ENCODE measurements around the gene EPHA6. TPM values are rescaled to one million over a fixed set of nuclear protein-coding genes. Genes with fewer than 3 reads are reported as not detected.

The EPHA6 gene
- total RNA-seq, 1 experiment from 2014 or later: 3.6 TPM

- Histone ChIP-seq H4K20me1 (ENCODE audit: low read length) (no peaks in the 10 kb centered on the region), H3K9ac (ENCODE audit: low read length) (no peak overlapping the region), H3F3A (ENCODE audit: low read length, unreplicated experiment) (no peaks in the 10 kb centered on the region), H3K27me3 (ENCODE audit: low read length) (no peaks in the 10 kb centered on the region), H3K4me2 (ENCODE audit: low read length) (0 out of 2 replicates have a peak overlapping the region, but pooled peaks have one; percentile 34), H3K79me2 (ENCODE audit: low read length) (no peaks in the 10 kb centered on the region), H3K9me3 (ENCODE audit: low read length) (no peaks in the 10 kb centered on the region), H3K9me2 (replicated peaks; ENCODE audit: low read length) (no peaks in the 10 kb centered on the region), H3K4me3 (ENCODE audit: low read length) (no peak overlapping the region), H3K4me1 (ENCODE audit: insufficient read depth, low read length) (peaks cover 18% of the 10 kb centered on the region), H3K36me3 (ENCODE audit: low read depth, low read length) (no peaks in the 10 kb centered on the region), H3K27ac (ENCODE audit: low read length) (no peak overlapping the region), H2AFZ (ENCODE audit: low read length) (no peak overlapping the region)
- no TSS peak for BruUV-seq (replicated peaks)
- POLR2A ChIA-PET (ENCODE audit: unreplicated experiment): interaction anchor here (0.6 kb wide), 1 partner anchor 14 kb away, joined by 4 read pairs; no protein-coding TSS in a partner anchor
- intact Hi-C loops (cut with micrococcal nuclease): loop anchor here (5.0 kb wide), 2 partner anchors 77 to 697 kb away; no protein-coding TSS in a partner anchor
- no peak for TF ChIP-seq EZH2phosphoT487 (IDR thresholded peaks at IDR 0.05; ENCODE audit: borderline replicate concordance, low read length)
- TF ChIP-seq EZH2 (IDR thresholded peaks at IDR 0.05; ENCODE audit: low read length, unreplicated experiment): no peak
- no peak for TF ChIP-seq CTCF (conservative IDR thresholded peaks at IDR 0.05; ENCODE audit: low read depth, low read length)
- ATAC-seq (peak; percentile 78), DNase-seq (peak; percentile 37)
- CTCF ChIA-PET: no interaction called here
Measured at GRCh38 chr3:96960661-96961330, 146.4 kb downstream of the EPHA6 start.

GRCh38 chr3:96961576-96961975 lies 147.2 kb downstream of the EPHA6 start:
- CTCF ChIA-PET: no interaction called here

More at GRCh38 chr3:96961576-96961975, 147.2 kb downstream of the EPHA6 start:
- Histone ChIP-seq H3K79me2 (ENCODE audit: low read length) (no peaks in the 10 kb centered on the region), H3K9ac (ENCODE audit: low read length) (no peak overlapping the region), H3K9me2 (replicated peaks; ENCODE audit: low read length) (no peaks in the 10 kb centered on the region), H3K27ac (ENCODE audit: low read length) (no peak overlapping the region), H2AFZ (ENCODE audit: low read length) (no peak overlapping the region), H3K36me3 (ENCODE audit: low read depth, low read length) (no peaks in the 10 kb centered on the region), H3K9me3 (ENCODE audit: low read length) (no peaks in the 10 kb centered on the region), H3F3A (ENCODE audit: low read length, unreplicated experiment) (no peaks in the 10 kb centered on the region), H3K27me3 (ENCODE audit: low read length) (no peaks in the 10 kb centered on the region), H3K4me1 (ENCODE audit: insufficient read depth, low read length) (peaks cover 24% of the 10 kb centered on the region), H3K4me2 (ENCODE audit: low read length) (no peak overlapping the region), H4K20me1 (ENCODE audit: low read length) (no peaks in the 10 kb centered on the region), H3K4me3 (ENCODE audit: low read length) (no peak overlapping the region)
- BruUV-seq (replicated peaks): no TSS peak
- DNase-seq (no peak), ATAC-seq (no peak)
- intact Hi-C loops (cut with micrococcal nuclease): loop anchor here (5.0 kb wide), 2 partner anchors 76 to 696 kb away; no protein-coding TSS in a partner anchor
- POLR2A ChIA-PET (ENCODE audit: unreplicated experiment): interaction anchor here (0.6 kb wide), 1 partner anchor 14 kb away, joined by 4 read pairs; no protein-coding TSS in a partner anchor
- no peak for TF ChIP-seq CTCF (conservative IDR thresholded peaks at IDR 0.05; ENCODE audit: low read depth, low read length)
- no peak for TF ChIP-seq EZH2phosphoT487 (IDR thresholded peaks at IDR 0.05; ENCODE audit: borderline replicate concordance, low read length)
- no peak for TF ChIP-seq EZH2 (IDR thresholded peaks at IDR 0.05; ENCODE audit: low read length, unreplicated experiment)
